Activated naive CD8-positive, alpha-beta T cell treated with anti-CD3 and anti-CD28 coated beads for 36 hours (primary cell): ENCODE results near the gene ANO10. TPM values are rescaled to one million over a fixed set of nuclear protein-coding genes. Genes with fewer than 3 reads are reported as not detected.

ENCODE experiments used
- DNase-seq: peaks from one replicate; pipeline ENCODE4 v3.0.0; 2021
- H3K27ac Mint-ChIP-seq: one replicate; pipeline ENCODE4 v1.8.0; 2022; ENCODE audit warnings: mild to moderate bottlenecking, moderate library complexity, mixed read lengths
- H3K27me3 Mint-ChIP-seq: one replicate; pipeline ENCODE4 v1.8.0; 2022; ENCODE audit warnings: mild to moderate bottlenecking, mixed read lengths
- H3K36me3 Mint-ChIP-seq: one replicate; pipeline ENCODE4 v1.8.0; 2021; ENCODE audit warnings: mild to moderate bottlenecking, mixed read lengths
- H3K4me1 Mint-ChIP-seq: one replicate; pipeline ENCODE4 v1.8.0; 2021; ENCODE audit warnings: mixed read lengths
- H3K4me3 Mint-ChIP-seq: one replicate; pipeline ENCODE4 v1.8.0; 2022; ENCODE audit warnings: mild to moderate bottlenecking, moderate library complexity, mixed read lengths
- H3K9me3 Mint-ChIP-seq: one replicate; pipeline ENCODE4 v1.8.0; 2022; ENCODE audit warnings: mixed read lengths
- total RNA-seq, 2 experiments: library from RNA; stranded (reverse); gene quantifications; one replicate each; pipeline ENCODE4 v1.2.3, GENCODE V29; 2021

ANO10 gene
- total RNA-seq, 2 experiments from 2014 or later = 7.5 to 10.1 TPM

GRCh38 chr3:43391621-43392020 lies 230.2 kb downstream of the ANO10 start:
- peaks cover 6% of the 10 kb centered on the region for H3K9me3 Mint-ChIP-seq
- no peak overlapping the region for H3K27ac Mint-ChIP-seq

GRCh38 chr3:43390255-43390588 lies 231.6 kb downstream of the ANO10 start:
- DNase-seq = no peak
- Mint-ChIP-seq H3K9me3 (peaks cover 6% of the 10 kb centered on the region), H3K27ac (peak overlapping the region; percentile 90), H3K4me1 (peaks cover 51% of the 10 kb centered on the region), H3K4me3 (peak overlapping the region; percentile 40), H3K36me3 (peaks cover 9% of the 10 kb centered on the region), H3K27me3 (no peaks in the 10 kb centered on the region)

More at GRCh38 chr3:43391621-43392020, 230.2 kb downstream of the ANO10 start:
- Mint-ChIP-seq H3K4me3 (no peak overlapping the region), H3K4me1 (peaks cover 45% of the 10 kb centered on the region), H3K27me3 (no peaks in the 10 kb centered on the region), H3K36me3 (peaks cover 9% of the 10 kb centered on the region)
- DNase-seq = no peak

- DNase-seq = peak; percentile 76
- H3K36me3 Mint-ChIP-seq = peaks cover 9% of the 10 kb centered on the region
- peaks cover 6% of the 10 kb centered on the region for H3K9me3 Mint-ChIP-seq
- H3K27me3 Mint-ChIP-seq = no peaks in the 10 kb centered on the region
- H3K4me1 Mint-ChIP-seq = peaks cover 51% of the 10 kb centered on the region
- H3K27ac Mint-ChIP-seq = peak overlapping the region; percentile 90
- H3K4me3 Mint-ChIP-seq = peak overlapping the region; percentile 40
Measured at GRCh38 chr3:43389388-43390254, 232.2 kb downstream of the ANO10 start.

GRCh38 chr3:43388915-43389314 lies 232.9 kb downstream of the ANO10 start:
- Mint-ChIP-seq H3K36me3 (peaks cover 9% of the 10 kb centered on the region), H3K27me3 (no peaks in the 10 kb centered on the region), H3K27ac (peak overlapping the region; percentile 90), H3K4me1 (peaks cover 45% of the 10 kb centered on the region), H3K9me3 (peaks cover 6% of the 10 kb centered on the region), H3K4me3 (no peak overlapping the region)
- no peak for DNase-seq

GRCh38 chr3:43388175-43388574 lies 233.6 kb downstream of the ANO10 start:
- peaks cover 45% of the 10 kb centered on the region for H3K4me1 Mint-ChIP-seq
- no peak for DNase-seq
- H3K36me3 Mint-ChIP-seq = peaks cover 5% of the 10 kb centered on the region
- H3K9me3 Mint-ChIP-seq = peaks cover 2% of the 10 kb centered on the region
- H3K4me3 Mint-ChIP-seq = no peak overlapping the region
- H3K27ac Mint-ChIP-seq = peak overlapping the region; percentile 6
- no peaks in the 10 kb centered on the region for H3K27me3 Mint-ChIP-seq

GRCh38 chr3:43379343-43379742 lies 242.5 kb downstream of the ANO10 start:
- DNase-seq = no peak
- H3K27ac Mint-ChIP-seq = no peak overlapping the region
- no peaks in the 10 kb centered on the region for H3K36me3 Mint-ChIP-seq
- H3K4me3 Mint-ChIP-seq = no peak overlapping the region
- H3K27me3 Mint-ChIP-seq = no peaks in the 10 kb centered on the region
- peaks cover 15% of the 10 kb centered on the region for H3K4me1 Mint-ChIP-seq
- no peaks in the 10 kb centered on the region for H3K9me3 Mint-ChIP-seq

GRCh38 chr3:43378066-43378935 lies 243.5 kb downstream of the ANO10 start:
- Mint-ChIP-seq H3K4me1 (peaks cover 17% of the 10 kb centered on the region), H3K27ac (no peak overlapping the region), H3K4me3 (no peak overlapping the region), H3K9me3 (no peaks in the 10 kb centered on the region), H3K36me3 (no peaks in the 10 kb centered on the region), H3K27me3 (no peaks in the 10 kb centered on the region)
- DNase-seq = peak; percentile 62

- no peak for DNase-seq
- H3K4me3 Mint-ChIP-seq = no peak overlapping the region
- H3K36me3 Mint-ChIP-seq = no peaks in the 10 kb centered on the region
- peaks cover 22% of the 10 kb centered on the region for H3K4me1 Mint-ChIP-seq
- no peaks in the 10 kb centered on the region for H3K27me3 Mint-ChIP-seq
- H3K9me3 Mint-ChIP-seq = no peaks in the 10 kb centered on the region
- no peak overlapping the region for H3K27ac Mint-ChIP-seq
Measured at GRCh38 chr3:43373560-43373928, 248.3 kb downstream of the ANO10 start.

- no peaks in the 10 kb centered on the region for H3K9me3 Mint-ChIP-seq
- DNase-seq = no peak
- peak overlapping the region; percentile 1 for H3K27ac Mint-ChIP-seq
- no peaks in the 10 kb centered on the region for H3K27me3 Mint-ChIP-seq
- no peaks in the 10 kb centered on the region for H3K36me3 Mint-ChIP-seq
- peaks cover 20% of the 10 kb centered on the region for H3K4me1 Mint-ChIP-seq
- no peak overlapping the region for H3K4me3 Mint-ChIP-seq
Measured at GRCh38 chr3:43372809-43373559, 248.8 kb downstream of the ANO10 start.

- no peaks in the 10 kb centered on the region for H3K36me3 Mint-ChIP-seq
- H3K27me3 Mint-ChIP-seq = no peaks in the 10 kb centered on the region
- H3K27ac Mint-ChIP-seq = no peak overlapping the region
- no peaks in the 10 kb centered on the region for H3K9me3 Mint-ChIP-seq
- no peak overlapping the region for H3K4me3 Mint-ChIP-seq
- DNase-seq = no peak
- peaks cover 16% of the 10 kb centered on the region for H3K4me1 Mint-ChIP-seq
Measured at GRCh38 chr3:43372007-43372740, 249.6 kb downstream of the ANO10 start.

- DNase-seq = no peak
- H3K4me3 Mint-ChIP-seq = no peak overlapping the region
- H3K27ac Mint-ChIP-seq = no peak overlapping the region
- no peaks in the 10 kb centered on the region for H3K27me3 Mint-ChIP-seq
- H3K4me1 Mint-ChIP-seq = peaks cover 15% of the 10 kb centered on the region
- H3K9me3 Mint-ChIP-seq = no peaks in the 10 kb centered on the region
- H3K36me3 Mint-ChIP-seq = no peaks in the 10 kb centered on the region
Measured at GRCh38 chr3:43371494-43371893, 250.3 kb downstream of the ANO10 start.

- DNase-seq = no peak
- Mint-ChIP-seq H3K4me1 (peaks cover 15% of the 10 kb centered on the region), H3K27ac (no peak overlapping the region), H3K36me3 (no peaks in the 10 kb centered on the region), H3K9me3 (no peaks in the 10 kb centered on the region), H3K4me3 (no peak overlapping the region), H3K27me3 (no peaks in the 10 kb centered on the region)
Measured at GRCh38 chr3:43370293-43370980, 251.4 kb downstream of the ANO10 start.

GRCh38 chr3:43369404-43370292 lies 252.2 kb downstream of the ANO10 start:
- Mint-ChIP-seq H3K4me3 (no peak overlapping the region), H3K27ac (no peak overlapping the region), H3K27me3 (no peaks in the 10 kb centered on the region), H3K36me3 (no peaks in the 10 kb centered on the region), H3K9me3 (no peaks in the 10 kb centered on the region), H3K4me1 (peaks cover 15% of the 10 kb centered on the region)
- DNase-seq = no peak
